Osteoblast (primary cell): ENCODE measurements around the gene GCNT2. TPM values are rescaled to one million over a fixed set of nuclear protein-coding genes. Genes with fewer than 3 reads are reported as not detected.
"Not testable (repeated sequence)": the region's sequence is repeated elsewhere in the genome, so short reads cannot be mapped to it uniquely, and the experiment has no call there.

Experiments
- DNase-seq: peaks from one replicate; pipeline ENCODE4 v3.0.0; 2011; ENCODE audit warnings: low spot score, mixed read lengths; ENCODE audit not compliant: insufficient read length; ENCODE audit errors: missing footprints
- H2AFZ ChIP-seq: 2 replicates; pipeline ENCODE4 v1.6.0; 2011; ENCODE audit warnings: mild to moderate bottlenecking, low read length
- H3K27ac ChIP-seq: 2 replicates; pipeline ENCODE4 v1.5.1; 2011; ENCODE audit warnings: mild to moderate bottlenecking, low read depth, low read length, moderate library complexity
- H3K27me3 ChIP-seq: 2 replicates; pipeline ENCODE4 v1.6.0; 2012; ENCODE audit warnings: mild to moderate bottlenecking, control low read depth, inconsistent platforms, low read length, moderate library complexity; ENCODE audit not compliant: insufficient read depth
- H3K36me3 ChIP-seq: 2 replicates; pipeline ENCODE4 v1.5.1; 2011; ENCODE audit warnings: mild to moderate bottlenecking, low read length, control low read depth, moderate library complexity; ENCODE audit not compliant: insufficient read depth
- H3K4me1 ChIP-seq: 2 replicates; pipeline ENCODE4 v1.5.1; 2011; ENCODE audit warnings: mild to moderate bottlenecking, low read length, control low read depth, moderate library complexity; ENCODE audit not compliant: insufficient read depth
- H3K4me2 ChIP-seq: 2 replicates; pipeline ENCODE4 v1.6.0; 2011; ENCODE audit warnings: mild to moderate bottlenecking, low read length; ENCODE audit not compliant: insufficient read depth
- H3K4me3 ChIP-seq: fragments of 200-600 bp; sonication (generic); 3 replicates; pipeline ENCODE4 v1.5.1; 2012; ENCODE audit warnings: mild to moderate bottlenecking, low read length, inconsistent platforms; ENCODE audit not compliant: insufficient read depth
- H3K79me2 ChIP-seq: 2 replicates; pipeline ENCODE4 v1.6.0; 2012; ENCODE audit warnings: mild to moderate bottlenecking, low read length, control low read depth, inconsistent platforms; ENCODE audit not compliant: insufficient read depth
- H3K9me3 ChIP-seq: 2 replicates; pipeline ENCODE4 v1.5.1; 2011; ENCODE audit warnings: low read depth, low read length, control low read depth
- H4K20me1 ChIP-seq: 2 replicates; pipeline ENCODE4 v1.6.0; 2012; ENCODE audit warnings: mild to moderate bottlenecking, low read length, control low read depth; ENCODE audit not compliant: insufficient read depth
- CTCF ChIP-seq: IDR thresholded peaks from 2 replicates; pipeline ENCODE4 v1.5.1; 2011; ENCODE audit warnings: mild to moderate bottlenecking, low read depth, low read length, moderate library complexity; ENCODE audit errors: extremely low read depth
- total RNA-seq: library from RNA; depleted of rRNA; stranded (reverse); fragments of >200 nt; gene quantifications from 2 replicates; pipeline ENCODE4 v1.2.3, GENCODE V29; 2012

GCNT2 gene
- total RNA-seq, 1 donor: 0.72 TPM

- Histone ChIP-seq H2AFZ (no peak overlapping the region), H3K9me3 (no peaks in the 10 kb centered on the region), H3K4me3 (no peak overlapping the region), H3K27ac (no peak overlapping the region), H4K20me1 (no peaks in the 10 kb centered on the region), H3K4me2 (no peak overlapping the region), H3K79me2 (no peaks in the 10 kb centered on the region), H3K27me3 (peaks cover 5% of the 10 kb centered on the region), H3K36me3 (no peaks in the 10 kb centered on the region), H3K4me1 (no peaks in the 10 kb centered on the region)
- DNase-seq: no peak
- no peak for TF ChIP-seq CTCF
Observed at GRCh38 chr6:10491463-10491862, 29.7 kb upstream of the GCNT2 start.

GRCh38 chr6:10491905-10492304 lies 29.2 kb upstream of the GCNT2 start:
- not testable (repeated sequence) for H4K20me1 ChIP-seq

GRCh38 chr6:10495029-10495428 lies 26.1 kb upstream of the GCNT2 start:
- no peaks in the 10 kb centered on the region for H3K79me2 ChIP-seq
- no peaks in the 10 kb centered on the region for H4K20me1 ChIP-seq
- H3K27ac ChIP-seq: no peak overlapping the region
- no peaks in the 10 kb centered on the region for H3K9me3 ChIP-seq
- H3K4me2 ChIP-seq: no peak overlapping the region
- H3K4me3 ChIP-seq: no peak overlapping the region
- DNase-seq: no peak
- H3K4me1 ChIP-seq: no peaks in the 10 kb centered on the region
- TF ChIP-seq CTCF: no peak
- no peak overlapping the region for H2AFZ ChIP-seq
- H3K27me3 ChIP-seq: no peaks in the 10 kb centered on the region
- H3K36me3 ChIP-seq: no peaks in the 10 kb centered on the region

More at GRCh38 chr6:10491905-10492304, 29.2 kb upstream of the GCNT2 start:
- not testable (repeated sequence) for H3K4me1 ChIP-seq, DNase-seq, H3K27ac ChIP-seq, H3K79me2 ChIP-seq, H3K27me3 ChIP-seq, H3K4me2 ChIP-seq, H3K36me3 ChIP-seq, H3K9me3 ChIP-seq, H3K4me3 ChIP-seq, H2AFZ ChIP-seq

- no peak overlapping the region for H2AFZ ChIP-seq
- H3K9me3 ChIP-seq: no peaks in the 10 kb centered on the region
- no peak for DNase-seq
- no peaks in the 10 kb centered on the region for H3K4me1 ChIP-seq
- no peaks in the 10 kb centered on the region for H3K27me3 ChIP-seq
- H3K79me2 ChIP-seq: no peaks in the 10 kb centered on the region
- TF ChIP-seq CTCF: no peak
- no peak overlapping the region for H3K4me2 ChIP-seq
- H3K36me3 ChIP-seq: no peaks in the 10 kb centered on the region
- no peak overlapping the region for H3K27ac ChIP-seq
- H3K4me3 ChIP-seq: no peak overlapping the region
- no peaks in the 10 kb centered on the region for H4K20me1 ChIP-seq
Observed at GRCh38 chr6:10505529-10505928, 15.6 kb upstream of the GCNT2 start.

- no peaks in the 10 kb centered on the region for H3K9me3 ChIP-seq
- no peaks in the 10 kb centered on the region for H3K27me3 ChIP-seq
- H3K79me2 ChIP-seq: no peaks in the 10 kb centered on the region
- no peak overlapping the region for H2AFZ ChIP-seq
- DNase-seq: no peak
- TF ChIP-seq CTCF: no peak
- H4K20me1 ChIP-seq: no peaks in the 10 kb centered on the region
- no peak overlapping the region for H3K4me2 ChIP-seq
- H3K4me3 ChIP-seq: no peak overlapping the region
- no peak overlapping the region for H3K27ac ChIP-seq
- H3K36me3 ChIP-seq: no peaks in the 10 kb centered on the region
- H3K4me1 ChIP-seq: no peaks in the 10 kb centered on the region
Observed at GRCh38 chr6:10507298-10507697, 13.9 kb upstream of the GCNT2 start.
